Duodenal mucosa (tissue), 2 donors: ENCODE data around the gene CDKL4.
"Not testable (repeated sequence)": the region's sequence is repeated elsewhere in the genome, so short reads cannot be mapped to it uniquely, and the experiment has no call there.

Experiments used
- H3K27ac ChIP-seq: one replicate; pipeline ENCODE4 v1.7.0; 2013; ENCODE audit warnings: low read depth, low read length
- H3K27me3 ChIP-seq, 2 donors: one replicate each; pipeline ENCODE4 v1.7.0; 2013; ENCODE audit warnings: low read length in 2 of 2, control low read depth in 1 of 2; ENCODE audit not compliant: insufficient read depth in 2 of 2, control insufficient read depth in 1 of 2
- H3K36me3 ChIP-seq, 2 donors: one replicate each; pipeline ENCODE4 v1.7.0; 2013; ENCODE audit warnings: low read length in 2 of 2, control low read depth in 1 of 2; ENCODE audit not compliant: insufficient read depth in 2 of 2, control insufficient read depth in 1 of 2
- H3K4me1 ChIP-seq, 2 donors: one replicate each; pipeline ENCODE4 v1.7.0; 2013; ENCODE audit warnings: low read length in 2 of 2, control low read depth in 1 of 2; ENCODE audit not compliant: insufficient read depth in 2 of 2, control insufficient read depth in 1 of 2
- H3K4me3 ChIP-seq, 2 donors: one replicate each; pipeline ENCODE4 v1.7.0; 2013; ENCODE audit warnings: low read length in 2 of 2, low read depth in 1 of 2
- H3K9ac ChIP-seq, 2 donors: one replicate each; pipeline ENCODE4 v1.7.0; 2013; ENCODE audit warnings: low read length in 2 of 2, low read depth in 1 of 2
- H3K9me3 ChIP-seq, 2 donors: one replicate each; pipeline ENCODE4 v1.7.0; 2013; ENCODE audit warnings: low read length in 2 of 2, control low read depth in 1 of 2; ENCODE audit not compliant: control insufficient read depth in 1 of 2

CDKL4 gene

DNA sequence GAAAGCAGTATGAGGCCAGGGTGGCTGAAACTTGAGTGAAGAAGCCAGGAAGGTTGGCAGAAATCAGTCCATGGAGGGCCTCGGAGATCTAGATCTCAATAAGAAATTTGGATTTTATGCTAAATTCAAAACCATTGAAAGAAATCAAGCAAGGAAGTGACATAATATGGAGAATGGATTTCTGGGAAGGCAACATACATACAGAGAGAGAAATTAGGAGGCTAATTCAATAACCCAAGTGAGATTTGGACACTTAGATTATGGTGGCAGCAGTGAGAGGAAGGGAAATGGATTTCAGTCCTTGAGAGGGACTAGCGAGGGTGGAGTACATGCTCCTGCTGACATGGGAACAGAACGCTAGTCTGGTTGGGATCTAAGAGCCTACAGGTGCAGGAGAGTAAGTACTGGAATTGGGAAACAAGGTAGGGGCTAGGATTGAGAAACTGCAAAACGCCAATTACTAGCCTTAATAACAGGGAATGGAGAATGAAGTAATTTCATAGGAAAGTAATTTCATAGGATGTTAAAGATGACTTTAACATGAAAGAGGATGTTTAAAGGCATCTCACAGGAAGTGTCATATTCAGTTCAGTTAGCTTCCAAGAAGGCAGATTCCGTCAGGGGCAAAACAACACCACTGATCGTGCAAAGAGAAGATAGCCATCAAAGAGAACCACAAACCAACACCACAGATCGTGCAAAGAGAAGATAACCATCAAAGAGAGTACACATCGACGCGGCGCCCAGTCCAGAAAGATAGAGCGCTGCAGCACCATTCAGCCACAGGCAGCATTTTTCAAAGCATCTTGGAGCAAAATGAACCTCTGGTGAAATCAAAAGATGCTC, 27.2 kb downstream of the CDKL4 start:
- H3K9ac ChIP-seq, result no peak overlapping the region
- H3K4me1 ChIP-seq, result no peaks in the 10 kb centered on the region
- H3K27ac ChIP-seq, result no peak overlapping the region
- H3K36me3 ChIP-seq, result no peaks in the 10 kb centered on the region
- no peaks in the 10 kb centered on the region for H3K27me3 ChIP-seq
- no peak overlapping the region for H3K4me3 ChIP-seq
- H3K9me3 ChIP-seq, result no peaks in the 10 kb centered on the region

DNA sequence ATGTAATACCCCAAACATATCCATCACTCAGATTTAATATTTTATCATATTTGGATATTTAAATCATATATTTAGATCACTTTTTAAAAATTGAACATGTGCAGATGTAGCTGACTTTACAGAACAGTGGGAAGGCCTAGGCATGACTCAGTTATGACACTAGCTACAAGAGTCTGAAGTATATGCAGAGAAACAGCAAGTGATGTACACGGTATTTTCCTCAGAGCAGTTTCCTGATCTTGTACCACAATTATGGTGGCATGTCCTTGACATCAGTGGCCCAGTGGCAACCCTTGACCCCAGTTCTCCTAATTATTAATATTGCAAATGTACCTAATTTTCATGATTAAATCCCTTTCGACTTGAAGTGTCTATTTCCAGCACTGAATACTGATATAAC, 28.2 kb downstream of the CDKL4 start:
- H3K27me3 ChIP-seq, result no peaks in the 10 kb centered on the region
- no peaks in the 10 kb centered on the region for H3K36me3 ChIP-seq
- no peaks in the 10 kb centered on the region for H3K4me1 ChIP-seq
- no peak overlapping the region for H3K9ac ChIP-seq
- no peaks in the 10 kb centered on the region for H3K9me3 ChIP-seq
- no peak overlapping the region for H3K27ac ChIP-seq
- no peak overlapping the region for H3K4me3 ChIP-seq

DNA sequence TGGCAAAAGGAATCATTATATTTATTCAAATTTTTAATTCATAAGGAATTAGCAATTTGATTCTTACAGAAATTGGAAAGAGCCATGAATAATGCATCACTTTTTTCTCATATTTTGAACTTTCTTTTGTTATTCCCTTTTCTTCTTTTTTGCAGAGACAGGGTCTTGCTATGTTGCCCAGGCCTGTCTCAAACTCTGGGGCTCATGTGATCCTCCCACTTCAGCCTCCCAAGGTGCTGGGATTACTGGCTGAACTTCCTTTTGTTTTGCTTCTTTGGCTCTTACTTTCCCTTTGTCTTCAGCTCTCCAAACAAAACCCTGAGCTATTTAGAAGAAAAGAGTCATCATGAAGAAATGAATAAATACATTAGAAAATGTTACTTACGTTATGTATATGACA, 30.8 kb downstream of the CDKL4 start:
- Histone ChIP-seq H3K27me3 (no peaks in the 10 kb centered on the region), H3K36me3 (no peaks in the 10 kb centered on the region), H3K9me3 (no peaks in the 10 kb centered on the region), H3K4me1 (no peaks in the 10 kb centered on the region), H3K27ac (no peak overlapping the region), H3K4me3 (no peak overlapping the region), H3K9ac (no peak overlapping the region)

DNA sequence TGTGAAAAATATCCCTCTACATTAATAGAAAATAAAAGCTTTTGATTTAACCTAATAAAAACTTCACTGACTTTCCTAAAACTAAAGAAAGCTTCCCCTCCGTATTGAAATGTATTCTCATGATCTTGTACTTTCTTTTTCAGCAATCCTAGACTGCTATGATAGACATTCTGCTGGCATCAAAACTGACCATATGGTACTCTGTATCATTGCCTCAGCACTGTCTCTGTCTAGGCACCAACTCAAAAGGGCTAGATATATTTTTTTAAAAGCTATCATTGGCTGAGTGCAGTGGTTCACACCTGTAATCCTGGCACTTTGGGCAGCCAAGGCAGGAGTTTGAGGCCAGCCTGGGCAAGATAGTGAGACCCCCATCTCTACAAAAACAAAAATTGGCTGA, 32.9 kb downstream of the CDKL4 start:
- Histone ChIP-seq H3K4me1 (no peaks in the 10 kb centered on the region), H3K9me3 (no peaks in the 10 kb centered on the region), H3K36me3 (no peaks in the 10 kb centered on the region), H3K27me3 (no peaks in the 10 kb centered on the region), H3K4me3 (no peak overlapping the region), H3K27ac (no peak overlapping the region), H3K9ac (no peak overlapping the region)

DNA sequence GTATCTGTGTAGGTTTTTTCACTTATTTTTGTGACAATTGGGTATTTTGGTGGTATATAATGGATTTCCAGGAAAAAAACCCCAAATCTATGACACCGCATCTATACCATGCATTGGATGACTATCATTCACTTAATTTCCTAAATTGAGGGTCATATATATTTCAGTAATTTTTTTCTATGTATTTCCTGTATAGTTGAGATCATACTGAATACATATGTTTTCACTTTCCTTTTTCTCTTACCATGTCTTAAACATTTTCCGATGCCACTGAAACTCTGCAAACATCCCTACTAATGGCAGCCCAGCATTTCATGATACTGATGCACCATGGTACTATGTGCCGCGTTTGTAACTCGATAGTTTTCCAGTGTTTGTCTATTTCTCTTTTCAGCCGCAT, 40.4 kb downstream of the CDKL4 start:
- Histone ChIP-seq H3K36me3 (no peaks in the 10 kb centered on the region), H3K4me1 (no peaks in the 10 kb centered on the region), H3K27me3 (no peaks in the 10 kb centered on the region), H3K27ac (no peak overlapping the region), H3K9ac (no peak overlapping the region), H3K4me3 (no peak overlapping the region), H3K9me3 (no peaks in the 10 kb centered on the region)

DNA sequence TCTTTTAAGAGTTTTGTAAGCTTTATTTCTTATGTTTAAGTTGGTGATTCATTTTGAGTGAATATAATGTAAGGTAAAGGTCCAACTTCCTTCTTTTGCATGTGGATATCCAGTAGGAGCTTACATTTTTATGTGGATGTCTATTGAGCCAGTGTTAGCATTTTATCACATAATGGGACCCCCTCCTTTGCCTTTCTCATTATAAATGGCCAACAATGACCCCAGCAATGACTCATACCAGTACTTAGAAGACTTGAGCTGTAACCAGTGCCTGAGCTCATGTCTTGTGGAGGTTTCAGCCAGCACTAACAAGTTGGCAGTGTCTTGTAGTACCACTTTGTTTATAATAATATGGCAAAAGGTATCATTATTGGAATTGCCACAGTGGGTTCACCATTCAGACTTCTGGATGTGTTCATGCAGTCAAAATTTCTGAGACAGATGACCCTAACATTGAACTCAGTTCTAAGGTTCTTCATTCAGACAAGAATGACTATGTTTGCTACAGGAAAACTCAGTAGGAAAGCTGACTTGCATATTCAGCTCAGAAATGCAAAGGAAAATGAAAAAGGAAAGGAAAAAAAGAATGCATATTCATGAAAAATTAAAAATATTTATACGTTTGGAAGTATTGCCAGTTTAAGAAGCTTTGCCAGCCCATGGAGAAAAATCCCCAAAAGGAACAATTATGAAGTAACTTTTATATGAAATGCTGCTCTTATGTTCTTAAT, 41.0 kb downstream of the CDKL4 start:
- H3K27me3 ChIP-seq, result no peaks in the 10 kb centered on the region
- H3K27ac ChIP-seq, result no peak overlapping the region

DNA sequence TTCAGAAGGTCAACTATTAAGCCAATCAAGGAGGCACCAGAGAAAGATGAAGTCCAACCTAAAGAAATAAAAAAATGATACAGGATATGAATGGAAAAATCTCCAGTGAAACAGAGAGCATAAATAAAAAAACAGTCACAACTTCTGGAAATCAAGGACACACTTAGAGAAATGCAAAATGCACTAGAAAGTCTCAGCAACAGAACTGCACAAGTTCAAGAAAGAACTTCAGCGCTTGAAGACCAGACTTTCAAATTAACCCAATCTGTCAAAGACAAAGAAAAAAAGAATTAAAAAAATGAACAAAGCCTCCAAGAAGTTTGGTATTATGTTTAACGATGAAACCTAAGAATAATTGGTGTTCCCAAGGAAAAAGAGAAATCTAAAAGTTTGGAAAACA, 46.8 kb downstream of the CDKL4 start:
- H3K9me3 ChIP-seq, H3K27me3 ChIP-seq, H3K4me3 ChIP-seq, H3K27ac ChIP-seq, H3K36me3 ChIP-seq, H3K4me1 ChIP-seq, H3K9ac ChIP-seq: not testable (repeated sequence)

More for the DNA sequence above, 41.0 kb downstream of the CDKL4 start:
- Histone ChIP-seq H3K9ac (no peak overlapping the region), H3K4me3 (no peak overlapping the region), H3K4me1 (no peaks in the 10 kb centered on the region), H3K9me3 (no peaks in the 10 kb centered on the region), H3K36me3 (no peaks in the 10 kb centered on the region)

DNA sequence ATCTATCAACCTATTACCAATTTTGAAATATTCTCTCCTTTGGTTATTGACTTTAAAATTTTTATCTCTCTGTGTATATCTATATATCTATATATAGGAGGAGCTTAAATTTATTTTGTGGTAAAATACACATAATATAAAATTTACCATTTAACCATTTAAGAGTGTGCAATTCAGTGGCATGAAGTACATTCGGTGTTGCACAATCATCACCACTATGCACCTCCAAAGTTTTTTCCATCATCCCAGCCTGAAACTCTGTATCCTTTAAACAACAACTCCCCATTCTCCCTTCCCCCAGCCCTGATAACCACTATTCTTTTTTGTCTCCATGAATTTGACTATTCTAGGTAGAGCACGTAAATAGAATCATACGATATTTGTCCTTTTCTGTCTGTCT, 49.1 kb downstream of the CDKL4 start:
- H3K9me3 ChIP-seq, result peaks cover 0 to 6% of the 10 kb centered on the region in 2 donors
- H3K27ac ChIP-seq, result no peak overlapping the region
- no peak overlapping the region for H3K4me3 ChIP-seq
- H3K27me3 ChIP-seq, result no peaks in the 10 kb centered on the region
- H3K9ac ChIP-seq, result no peak overlapping the region
- H3K4me1 ChIP-seq, result no peaks in the 10 kb centered on the region
- no peaks in the 10 kb centered on the region for H3K36me3 ChIP-seq

DNA sequence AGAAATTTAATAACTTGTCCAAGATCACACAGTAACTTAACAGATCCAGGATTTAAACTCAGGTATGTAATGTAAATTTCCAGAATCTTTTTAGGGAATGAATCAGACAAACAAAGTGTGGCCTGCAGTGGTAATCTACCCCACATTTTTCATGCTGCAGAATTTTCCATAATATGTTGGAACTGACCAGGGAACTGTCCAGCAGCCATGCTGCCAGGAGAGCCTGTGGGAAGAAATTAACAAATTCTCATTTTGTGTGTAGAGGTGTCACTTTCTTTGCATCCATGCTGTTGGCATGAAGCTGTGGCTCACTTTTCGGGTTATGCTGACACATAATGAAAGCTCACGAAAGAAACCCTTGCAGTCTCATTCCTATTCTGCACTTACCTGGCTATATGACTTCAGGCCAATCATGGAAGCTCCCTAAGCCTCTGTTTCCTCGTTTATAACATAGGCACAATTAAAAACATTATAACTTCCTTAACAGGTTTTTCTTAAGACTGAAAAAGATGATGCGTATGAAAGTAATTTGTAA, 54.7 kb downstream of the CDKL4 start:
- Histone ChIP-seq H3K9ac (no peak overlapping the region), H3K4me1 (no peaks in the 10 kb centered on the region), H3K27ac (no peak overlapping the region), H3K4me3 (no peak overlapping the region), H3K36me3 (no peaks in the 10 kb centered on the region), H3K27me3 (no peaks in the 10 kb centered on the region), H3K9me3 (no peaks in the 10 kb centered on the region)

DNA sequence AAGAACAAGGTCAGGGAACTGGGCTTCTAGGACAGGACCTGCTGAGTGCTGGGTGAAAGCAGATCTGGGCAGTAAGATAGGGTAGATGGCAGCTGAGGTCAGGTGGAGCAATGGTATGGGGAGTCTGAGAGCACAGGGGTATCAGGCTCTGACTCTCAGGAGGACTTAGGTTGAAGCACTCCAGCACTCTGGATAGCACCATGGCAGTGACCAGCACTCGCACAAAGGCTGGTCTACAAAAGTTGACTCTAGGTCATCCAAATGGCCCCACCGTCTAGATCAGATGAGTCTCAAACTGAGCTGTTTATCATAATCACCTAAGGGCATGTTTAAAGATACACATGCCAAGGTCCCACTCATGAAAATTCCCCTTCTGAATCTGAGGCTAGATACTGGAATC, 60.1 kb downstream of the CDKL4 start:
- Histone ChIP-seq H3K4me1 (no peaks in the 10 kb centered on the region), H3K9ac (no peak overlapping the region), H3K36me3 (no peaks in the 10 kb centered on the region), H3K27me3 (no peaks in the 10 kb centered on the region), H3K4me3 (no peak overlapping the region), H3K27ac (no peak overlapping the region), H3K9me3 (no peaks in the 10 kb centered on the region)
